ENCODE data around the gene FUT7.
"Not testable (repeated sequence)": the region's sequence is repeated elsewhere in the genome, so short reads cannot be mapped to it uniquely, and the experiment has no call there.

FUT7 gene

GRCh38 chr9:137017791-137018497, 13.9 kb downstream of the FUT7 start:
- DNase-seq: no peak

- DNase-seq: no peak
Observed at GRCh38 chr9:137017071-137017470, 14.8 kb downstream of the FUT7 start.

GRCh38 chr9:137016436-137016835, 15.5 kb downstream of the FUT7 start:
- DNase-seq: no peak

GRCh38 chr9:137015976-137016375, 15.9 kb downstream of the FUT7 start:
- DNase-seq: no peak

GRCh38 chr9:137015540-137015930, 16.4 kb downstream of the FUT7 start:
- DNase-seq: no peak

- DNase-seq: no peak
Observed at GRCh38 chr9:137014776-137015539, 16.9 kb downstream of the FUT7 start.

- no peak for DNase-seq
Observed at GRCh38 chr9:137014166-137014565, 17.7 kb downstream of the FUT7 start.

- DNase-seq: no peak
Observed at GRCh38 chr9:137013571-137013940, 18.3 kb downstream of the FUT7 start.

GRCh38 chr9:137012694-137013570, 19.0 kb downstream of the FUT7 start:
- DNase-seq: no peak

- DNase-seq: no peak
Observed at GRCh38 chr9:137011907-137012675, 19.8 kb downstream of the FUT7 start.

- no peak for DNase-seq
Observed at GRCh38 chr9:137011156-137011555, 20.7 kb downstream of the FUT7 start.

GRCh38 chr9:137009938-137010732, 21.8 kb downstream of the FUT7 start:
- DNase-seq: no peak

GRCh38 chr9:137009217-137009616, 22.7 kb downstream of the FUT7 start:
- DNase-seq: no peak

GRCh38 chr9:137008312-137008711, 23.6 kb downstream of the FUT7 start:
- DNase-seq: no peak

- no peak for DNase-seq
Observed at GRCh38 chr9:137007816-137008270, 24.0 kb downstream of the FUT7 start.

- DNase-seq: no peak
Observed at GRCh38 chr9:137007108-137007815, 24.6 kb downstream of the FUT7 start.

- DNase-seq: no peak
Observed at GRCh38 chr9:137006116-137007003, 25.5 kb downstream of the FUT7 start.

- DNase-seq: not testable (repeated sequence)
Observed at GRCh38 chr9:137004285-137004684, 27.6 kb downstream of the FUT7 start.

GRCh38 chr9:137002646-137003041, 29.2 kb downstream of the FUT7 start:
- DNase-seq: no peak
